Loucy (cell line): ENCODE measurements around the gene EEF1A2.

Experiments
- H2AFZ ChIP-seq: fragments of 200-600 bp; sonication (generic); 2 replicates; pipeline ENCODE4 v1.6.0; 2016; ENCODE audit warnings: antibody characterized with exemption, mild to moderate bottlenecking, low read length, moderate library complexity
- H3F3A ChIP-seq: fragments of 200-600 bp; 2 replicates; pipeline ENCODE4 v1.6.0; 2016; ENCODE audit warnings: antibody characterized with exemption, low read depth, mild to moderate bottlenecking
- H3K27me3 ChIP-seq: fragments of 200-600 bp; sonication (generic); 2 replicates; pipeline ENCODE4 v1.6.1; 2014; ENCODE audit warnings: low read length, mild to moderate bottlenecking; ENCODE audit not compliant: insufficient read depth, poor library complexity, severe bottlenecking
- H3K36me3 ChIP-seq: fragments of 200-600 bp; sonication (generic); 2 replicates; pipeline ENCODE4 v1.6.1; 2016; ENCODE audit warnings: low read length; ENCODE audit not compliant: insufficient read depth
- H3K4me1 ChIP-seq: fragments of 200-600 bp; sonication (generic); 2 replicates; pipeline ENCODE4 v1.5.1; 2014; ENCODE audit warnings: low read length, mild to moderate bottlenecking; ENCODE audit not compliant: insufficient read depth, poor library complexity, severe bottlenecking
- H3K4me2 ChIP-seq: fragments of 200-600 bp; sonication (generic); 2 replicates; pipeline ENCODE4 v1.6.0; 2014; ENCODE audit warnings: antibody characterized with exemption, low read length, low read depth, mild to moderate bottlenecking; ENCODE audit not compliant: poor library complexity, severe bottlenecking
- H3K4me3 ChIP-seq: fragments of 200-600 bp; sonication (generic); 2 replicates; pipeline ENCODE4 v1.5.1; 2014; ENCODE audit warnings: low read length, mild to moderate bottlenecking, mixed read lengths; ENCODE audit not compliant: poor library complexity, severe bottlenecking
- H3K79me2 ChIP-seq: fragments of 200-600 bp; sonication (generic); 2 replicates; pipeline ENCODE4 v1.6.1; 2014; ENCODE audit warnings: low read length; ENCODE audit not compliant: insufficient read depth
- H3K9ac ChIP-seq: fragments of 200-600 bp; sonication (generic); 2 replicates; pipeline ENCODE4 v1.6.0; 2014; ENCODE audit warnings: mild to moderate bottlenecking, low read depth, low read length, moderate library complexity; ENCODE audit not compliant: poor library complexity, severe bottlenecking
- H3K9me2 ChIP-seq: fragments of 200-600 bp; sonication (generic); replicated peaks from 2 replicates; pipeline ENCODE4 v1.6.1; 2016; ENCODE audit warnings: low read depth, low read length, mixed read lengths
- H3K9me3 ChIP-seq: fragments of 200-600 bp; sonication (generic); 2 replicates; pipeline ENCODE4 v1.6.1; 2014; ENCODE audit warnings: mild to moderate bottlenecking, antibody characterized with exemption, low read length, low read depth; ENCODE audit not compliant: insufficient read depth
- H4K20me1 ChIP-seq: fragments of 200-600 bp; sonication (generic); 2 replicates; pipeline ENCODE4 v1.6.0; 2014; ENCODE audit warnings: antibody characterized with exemption, low read length, mild to moderate bottlenecking; ENCODE audit not compliant: insufficient read depth, poor library complexity, severe bottlenecking
- EZH2phosphoT487 ChIP-seq: fragments of 200-600 bp; IDR thresholded peaks from 2 replicates; pipeline ENCODE4 v1.6.1; 2018; ENCODE audit warnings: antibody characterized with exemption, mild to moderate bottlenecking, moderate library complexity, borderline replicate concordance
- TF ChIP-seq, protein P1 (sequence below): fragments of 200-600 bp; sonication (generic); conservative IDR thresholded peaks from 2 replicates; pipeline ENCODE4 v1.5.1; 2014; ENCODE audit warnings: mild to moderate bottlenecking, antibody characterized with exemption, low read length

EEF1A2 gene

DNA sequence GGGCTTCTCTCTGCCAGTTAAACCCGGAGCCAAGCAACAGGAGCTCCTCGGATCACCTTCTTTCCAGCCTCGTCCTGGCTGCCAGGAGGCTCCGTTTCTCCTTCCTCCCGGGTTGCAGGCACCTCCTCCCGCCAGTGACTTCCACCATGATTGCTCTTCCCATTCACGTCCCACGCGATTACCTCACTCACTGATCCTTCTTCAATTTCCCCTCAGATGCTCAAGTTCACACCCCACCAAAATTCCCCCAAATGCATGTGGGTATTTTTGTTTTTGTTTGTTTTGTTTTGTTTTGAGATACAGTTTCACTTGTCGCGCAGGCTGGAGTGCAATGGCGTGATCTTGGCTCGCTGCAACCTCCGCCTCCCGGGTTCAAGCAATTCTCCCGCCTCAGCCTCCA is 51.6 kb downstream of the EEF1A2 start:
- no peaks in the 10 kb centered on the region for H3F3A ChIP-seq
- no peak overlapping the region for H3K9ac ChIP-seq
- no peaks in the 10 kb centered on the region for H3K9me2 ChIP-seq
- no peak overlapping the region for H3K4me2 ChIP-seq
- H3K27me3 ChIP-seq, result no peaks in the 10 kb centered on the region
- H3K4me1 ChIP-seq, result peaks cover 13% of the 10 kb centered on the region
- H3K9me3 ChIP-seq, result no peaks in the 10 kb centered on the region
- H4K20me1 ChIP-seq, result no peaks in the 10 kb centered on the region
- no peaks in the 10 kb centered on the region for H3K79me2 ChIP-seq
- H3K36me3 ChIP-seq, result no peaks in the 10 kb centered on the region
- TF ChIP-seq, protein P1, sequence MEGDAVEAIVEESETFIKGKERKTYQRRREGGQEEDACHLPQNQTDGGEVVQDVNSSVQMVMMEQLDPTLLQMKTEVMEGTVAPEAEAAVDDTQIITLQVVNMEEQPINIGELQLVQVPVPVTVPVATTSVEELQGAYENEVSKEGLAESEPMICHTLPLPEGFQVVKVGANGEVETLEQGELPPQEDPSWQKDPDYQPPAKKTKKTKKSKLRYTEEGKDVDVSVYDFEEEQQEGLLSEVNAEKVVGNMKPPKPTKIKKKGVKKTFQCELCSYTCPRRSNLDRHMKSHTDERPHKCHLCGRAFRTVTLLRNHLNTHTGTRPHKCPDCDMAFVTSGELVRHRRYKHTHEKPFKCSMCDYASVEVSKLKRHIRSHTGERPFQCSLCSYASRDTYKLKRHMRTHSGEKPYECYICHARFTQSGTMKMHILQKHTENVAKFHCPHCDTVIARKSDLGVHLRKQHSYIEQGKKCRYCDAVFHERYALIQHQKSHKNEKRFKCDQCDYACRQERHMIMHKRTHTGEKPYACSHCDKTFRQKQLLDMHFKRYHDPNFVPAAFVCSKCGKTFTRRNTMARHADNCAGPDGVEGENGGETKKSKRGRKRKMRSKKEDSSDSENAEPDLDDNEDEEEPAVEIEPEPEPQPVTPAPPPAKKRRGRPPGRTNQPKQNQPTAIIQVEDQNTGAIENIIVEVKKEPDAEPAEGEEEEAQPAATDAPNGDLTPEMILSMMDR, result no peak
- TF ChIP-seq EZH2phosphoT487, result no peak
- H3K4me3 ChIP-seq, result no peak overlapping the region
- H2AFZ ChIP-seq, result no peak overlapping the region

DNA sequence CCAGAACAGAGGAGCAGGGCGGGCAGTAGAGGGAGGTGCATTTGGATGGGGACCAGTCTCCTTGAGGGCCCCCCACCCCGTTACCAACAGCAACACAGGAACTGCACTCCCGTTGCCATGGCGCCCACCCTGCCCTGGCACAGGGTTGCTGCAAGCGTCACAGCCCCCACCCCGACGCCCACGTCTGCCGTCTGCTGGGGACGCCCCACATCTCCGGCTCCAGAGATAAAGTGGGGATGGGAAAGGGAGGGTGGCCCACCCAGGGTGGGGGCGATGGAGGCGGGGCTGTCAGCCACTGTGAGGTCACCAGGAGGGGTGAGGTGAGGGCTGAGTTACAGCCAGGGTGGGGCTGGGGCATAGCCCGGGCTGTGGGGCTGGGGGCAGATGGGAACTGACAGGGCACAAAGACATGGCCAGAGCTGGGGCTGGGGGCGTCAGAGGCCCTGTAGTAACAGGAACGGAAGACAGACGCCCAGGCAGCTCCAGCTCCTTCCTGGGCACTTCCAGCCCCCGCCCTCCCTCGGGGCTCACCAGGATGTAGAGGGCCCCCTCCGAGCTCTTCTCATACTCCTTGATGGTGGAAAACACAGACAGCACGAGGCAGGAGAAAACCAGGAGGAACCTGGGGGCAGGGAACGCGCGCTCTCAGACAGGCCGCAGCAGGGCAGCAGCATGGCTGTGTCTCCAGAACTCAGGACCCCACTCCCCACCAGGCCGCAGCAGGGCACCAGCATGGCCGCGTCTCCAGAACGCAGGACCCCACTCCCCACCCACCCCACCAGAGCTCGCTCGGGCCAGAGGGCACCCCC is 52.5 kb downstream of the EEF1A2 start:
- Histone ChIP-seq H3K27me3 (no peaks in the 10 kb centered on the region), H3K4me2 (no peak overlapping the region), H3K4me3 (no peak overlapping the region), H3K36me3 (no peaks in the 10 kb centered on the region), H3K9me2 (no peaks in the 10 kb centered on the region), H2AFZ (no peak overlapping the region), H3K9me3 (no peaks in the 10 kb centered on the region), H3K4me1 (peaks cover 21% of the 10 kb centered on the region), H3K79me2 (no peaks in the 10 kb centered on the region), H3K9ac (no peak overlapping the region), H4K20me1 (no peaks in the 10 kb centered on the region), H3F3A (0 out of 2 replicates have a peak, but pooled peaks cover 5% of the 10 kb centered on the region)
- TF ChIP-seq, protein P1, result no peak
- no peak for TF ChIP-seq EZH2phosphoT487

DNA sequence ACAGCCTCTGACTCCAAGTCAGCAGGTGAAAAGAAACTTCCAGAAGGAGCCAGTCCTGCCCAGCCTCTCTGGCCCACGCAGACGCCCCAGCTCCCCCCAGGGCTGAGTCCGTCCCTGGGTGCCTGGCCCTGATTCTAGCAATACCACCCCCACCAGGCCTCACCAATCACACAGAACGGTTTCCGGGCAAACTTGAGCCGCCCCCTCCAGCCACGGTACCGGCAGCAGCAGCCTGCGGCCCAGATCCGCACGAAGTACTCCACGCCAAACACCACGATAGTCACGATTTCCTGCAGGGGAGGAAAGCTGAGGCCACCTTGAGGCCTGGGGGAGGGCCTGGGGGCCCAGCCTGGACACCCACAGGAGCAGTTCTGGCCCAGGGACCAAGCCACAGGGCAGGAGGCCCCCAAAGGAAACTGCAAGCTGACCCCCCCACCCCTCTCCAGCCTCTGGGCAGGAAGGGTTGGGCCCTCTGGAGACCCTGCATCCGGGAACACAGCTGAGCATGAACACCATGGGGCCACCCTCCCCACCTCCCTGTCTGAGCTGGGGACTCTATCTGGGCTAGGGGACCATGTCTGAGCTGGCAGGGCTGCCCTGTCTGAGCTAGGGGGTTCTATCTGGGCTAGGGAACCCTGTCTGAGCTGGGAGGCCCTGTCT is 53.7 kb downstream of the EEF1A2 start:
- Histone ChIP-seq H3K9ac (no peak overlapping the region), H3K36me3 (no peaks in the 10 kb centered on the region), H4K20me1 (no peaks in the 10 kb centered on the region), H3K9me2 (no peaks in the 10 kb centered on the region), H3F3A (0 out of 2 replicates have a peak, but pooled peaks cover 6% of the 10 kb centered on the region), H3K4me3 (no peak overlapping the region), H2AFZ (no peak overlapping the region), H3K79me2 (no peaks in the 10 kb centered on the region), H3K9me3 (no peaks in the 10 kb centered on the region), H3K4me2 (peak overlapping the region; percentile 7), H3K4me1 (peaks cover 25% of the 10 kb centered on the region), H3K27me3 (no peaks in the 10 kb centered on the region)
- TF ChIP-seq, protein P1, result no peak
- no peak for TF ChIP-seq EZH2phosphoT487
